GM21576 (cell line): ENCODE measurements around the gene TRAPPC4.
"Not testable (repeated sequence)": the region's sequence is repeated elsewhere in the genome, so short reads cannot be mapped to it uniquely, and the experiment has no call there.

Experiments
- ATAC-seq: cut with Tn5 transposase; IDR thresholded peaks from one replicate; pipeline ENCODE4 v1.9.1; 2021; ENCODE audit warnings: mild to moderate bottlenecking, moderate library complexity; ENCODE audit not compliant: unreplicated experiment

Gene TRAPPC4

GRCh38 chr11:119030329-119031047 is 11.9 kb downstream of the TRAPPC4 start, which contains the start of gene SLC37A4:
TSS of gene SLC37A4 (minus strand) at chr11:119030877.
- ATAC-seq = peak; percentile 89

GRCh38 chr11:119031912-119032280 is 13.3 kb downstream of the TRAPPC4 start:
- no peak for ATAC-seq

GRCh38 chr11:119033421-119033820 is 14.9 kb downstream of the TRAPPC4 start:
- ATAC-seq = not testable (repeated sequence)

GRCh38 chr11:119034813-119035212 is 16.2 kb downstream of the TRAPPC4 start:
- ATAC-seq = no peak

- ATAC-seq = no peak
Measured at GRCh38 chr11:119038884-119039283, 20.3 kb downstream of the TRAPPC4 start.

- ATAC-seq = not testable (repeated sequence)
Measured at GRCh38 chr11:119039471-119039870, 20.9 kb downstream of the TRAPPC4 start.

- no peak for ATAC-seq
Measured at GRCh38 chr11:119041821-119042514, 23.4 kb downstream of the TRAPPC4 start.

GRCh38 chr11:119042927-119043326 is 24.4 kb downstream of the TRAPPC4 start:
- no peak for ATAC-seq

- no peak for ATAC-seq
Measured at GRCh38 chr11:119044708-119045107, 26.1 kb downstream of the TRAPPC4 start.

- ATAC-seq = no peak
Measured at GRCh38 chr11:119046489-119046888, 27.9 kb downstream of the TRAPPC4 start.

- no peak for ATAC-seq
Measured at GRCh38 chr11:119047205-119047604, 28.6 kb downstream of the TRAPPC4 start.

- ATAC-seq = no peak
Measured at GRCh38 chr11:119048644-119049043, 30.1 kb downstream of the TRAPPC4 start.

- no peak for ATAC-seq
Measured at GRCh38 chr11:119049081-119049480, 30.5 kb downstream of the TRAPPC4 start.

- no peak for ATAC-seq
Measured at GRCh38 chr11:119051440-119052162, 33.0 kb downstream of the TRAPPC4 start.

- ATAC-seq = no peak
Measured at GRCh38 chr11:119052163-119052814, 33.7 kb downstream of the TRAPPC4 start.

- no peak for ATAC-seq
Measured at GRCh38 chr11:119054418-119054817, 35.9 kb downstream of the TRAPPC4 start.

GRCh38 chr11:119055901-119056300 is 37.3 kb downstream of the TRAPPC4 start:
- no peak for ATAC-seq

GRCh38 chr11:119056421-119056999 is 37.9 kb downstream of the TRAPPC4 start:
- peak; percentile 5 for ATAC-seq

GRCh38 chr11:119057000-119057769 is 38.6 kb downstream of the TRAPPC4 start, which contains the start of gene HYOU1:
TSS of gene HYOU1 (minus strand) at chr11:119057205. CDS start at chr11:119056160, 1,045 bp downstream.
- peak; percentile 88 for ATAC-seq

GRCh38 chr11:119059128-119059527 is 40.6 kb downstream of the TRAPPC4 start:
- ATAC-seq = not testable (repeated sequence)
